ENCODE results near the gene POU6F2.

GRCh38 chr7:39463252-39463651 is 485.5 kb downstream of the POU6F2 start:
- no peak for TF ChIP-seq EZH2phosphoT487 (IDR thresholded peaks at IDR 0.05; ENCODE audit: low read length)
- TF ChIP-seq CTCF (IDR thresholded peaks at IDR 0.05; ENCODE audit: low read length), result no peak
